NB4 (cell line): ENCODE data around the gene EPB41L4A.

Experiments used
- MYC ChIP-seq: IDR thresholded peaks from 2 replicates; pipeline ENCODE4 v1.6.1; 2011; ENCODE audit warnings: low read depth, low read length
- POLR2A ChIP-seq: IDR thresholded peaks from 2 replicates; pipeline ENCODE4 v1.6.1; 2011; ENCODE audit warnings: mild to moderate bottlenecking; ENCODE audit not compliant: insufficient read length; ENCODE audit errors: extremely low read depth
- TF ChIP-seq, protein P1 (sequence below): IDR thresholded peaks from one replicate; pipeline ENCODE4 v1.5.1; 2012; ENCODE audit warnings: low read depth, low read length

GRCh38 chr5:112216140-112216539, 202.9 kb downstream of the EPB41L4A start:
- TF ChIP-seq POLR2A: no peak
- TF ChIP-seq, protein P1, sequence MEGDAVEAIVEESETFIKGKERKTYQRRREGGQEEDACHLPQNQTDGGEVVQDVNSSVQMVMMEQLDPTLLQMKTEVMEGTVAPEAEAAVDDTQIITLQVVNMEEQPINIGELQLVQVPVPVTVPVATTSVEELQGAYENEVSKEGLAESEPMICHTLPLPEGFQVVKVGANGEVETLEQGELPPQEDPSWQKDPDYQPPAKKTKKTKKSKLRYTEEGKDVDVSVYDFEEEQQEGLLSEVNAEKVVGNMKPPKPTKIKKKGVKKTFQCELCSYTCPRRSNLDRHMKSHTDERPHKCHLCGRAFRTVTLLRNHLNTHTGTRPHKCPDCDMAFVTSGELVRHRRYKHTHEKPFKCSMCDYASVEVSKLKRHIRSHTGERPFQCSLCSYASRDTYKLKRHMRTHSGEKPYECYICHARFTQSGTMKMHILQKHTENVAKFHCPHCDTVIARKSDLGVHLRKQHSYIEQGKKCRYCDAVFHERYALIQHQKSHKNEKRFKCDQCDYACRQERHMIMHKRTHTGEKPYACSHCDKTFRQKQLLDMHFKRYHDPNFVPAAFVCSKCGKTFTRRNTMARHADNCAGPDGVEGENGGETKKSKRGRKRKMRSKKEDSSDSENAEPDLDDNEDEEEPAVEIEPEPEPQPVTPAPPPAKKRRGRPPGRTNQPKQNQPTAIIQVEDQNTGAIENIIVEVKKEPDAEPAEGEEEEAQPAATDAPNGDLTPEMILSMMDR: no peak
- no peak for TF ChIP-seq MYC
